PC-9 (cell line): ENCODE measurements around the gene CKS1B. TPM values are rescaled to one million over a fixed set of nuclear protein-coding genes. Genes with fewer than 3 reads are reported as not detected.

Experiments used
- BruUV-seq: library from RNA; stranded (reverse); fragments of 400-500 nt; replicated peaks from 2 replicates; lab custom pipeline; 2021; lab: Mats Ljungman, UMichigan
- CTCF ChIA-PET: fragments of 300-600 bp; sonication (Branson Sonifier 250); formaldehyde crosslinking; loops from one replicate; lab custom pipeline; 2022; ENCODE audit warnings: antibody characterized with exemption; lab: Charles Lee
- POLR2A ChIA-PET: fragments of 300-600 bp; sonication (Branson Sonifier 250); formaldehyde crosslinking; loops from one replicate; lab custom pipeline; 2022; ENCODE audit warnings: antibody characterized with exemption; ENCODE audit not compliant: unreplicated experiment; lab: Charles Lee
- DNase-seq, 2 experiments: peaks; one replicate each; pipeline versions ENCODE4 v3.0.0 to v3.0.0-alpha.2; 2015 to 2022; ENCODE audit warnings: mixed read lengths in 1 of 2
- H2AFZ ChIP-seq: fragments of 200-600 bp; sonication (generic); 2 replicates; pipeline ENCODE4 v1.8.1; 2017; ENCODE audit warnings: antibody characterized with exemption
- H3F3A ChIP-seq: fragments of 200-600 bp; sonication (generic); 2 replicates; pipeline ENCODE4 v1.8.1; 2017; ENCODE audit warnings: antibody characterized with exemption, mild to moderate bottlenecking, low read depth; ENCODE audit not compliant: insufficient read depth
- H3K27ac ChIP-seq: fragments of 200-600 bp; sonication (generic); 2 replicates; pipeline ENCODE4 v1.6.1; 2016; ENCODE audit warnings: mixed run types
- H3K27me3 ChIP-seq: fragments of 200-600 bp; sonication (generic); 2 replicates; pipeline ENCODE4 v1.6.1; 2016; ENCODE audit warnings: low read depth, mixed run types; ENCODE audit not compliant: insufficient read depth
- H3K36me3 ChIP-seq: fragments of 200-600 bp; sonication (generic); 2 replicates; pipeline ENCODE4 v1.6.1; 2016; ENCODE audit warnings: low read depth, mixed run types
- H3K4me1 ChIP-seq: fragments of 200-600 bp; sonication (generic); replicated peaks from 2 replicates; pipeline ENCODE4 v1.6.1; 2016; ENCODE audit warnings: mixed run types; ENCODE audit not compliant: insufficient read depth
- H3K4me2 ChIP-seq: fragments of 200-600 bp; sonication (generic); 2 replicates; pipeline ENCODE4 v1.6.1; 2017; ENCODE audit warnings: mixed run types
- H3K4me3 ChIP-seq: fragments of 200-600 bp; sonication (generic); 2 replicates; pipeline ENCODE4 v1.6.1; 2016; ENCODE audit warnings: mixed run types
- H3K79me2 ChIP-seq: fragments of 200-600 bp; sonication (generic); 2 replicates; pipeline ENCODE4 v1.6.1; 2017; ENCODE audit warnings: low read depth, mixed run types
- H3K9me2 ChIP-seq: fragments of 200-600 bp; sonication (generic); 2 replicates; pipeline ENCODE4 v1.8.1; 2017; ENCODE audit warnings: mild to moderate bottlenecking; ENCODE audit not compliant: insufficient read depth
- H3K9me3 ChIP-seq: fragments of 200-600 bp; sonication (generic); 2 replicates; pipeline ENCODE4 v1.8.1; 2016; ENCODE audit warnings: low read depth; ENCODE audit not compliant: insufficient read depth
- H4K20me1 ChIP-seq: fragments of 200-600 bp; sonication (generic); 2 replicates; pipeline ENCODE4 v1.8.1; 2017; ENCODE audit not compliant: insufficient read depth
- EZH2 ChIP-seq: fragments of 200-600 bp; sonication (generic); IDR thresholded peaks from 2 replicates; pipeline ENCODE4 v1.8.0; 2017; ENCODE audit warnings: antibody characterized with exemption, low read depth
- intact Hi-C: fragments of 100-400 bp; cut with micrococcal nuclease; formaldehyde crosslinking; loops from one replicate; pipeline ENCODE4 v1.10.0; 2022; ENCODE audit not compliant: unreplicated experiment
- total RNA-seq: library from RNA; stranded (reverse); gene quantifications from 2 replicates; pipeline ENCODE4 v1.2.3, GENCODE V29; 2021
- TF ChIP-seq, protein P1 (sequence below): fragments of 200-600 bp; sonication (generic); conservative IDR thresholded peaks from 2 replicates; pipeline ENCODE4 v1.6.1; 2017; ENCODE audit warnings: mixed run types, antibody characterized with exemption, mild to moderate bottlenecking, moderate library complexity

The CKS1B gene
- total RNA-seq, 1 experiment from 2014 or later, result 236 TPM

DNA sequence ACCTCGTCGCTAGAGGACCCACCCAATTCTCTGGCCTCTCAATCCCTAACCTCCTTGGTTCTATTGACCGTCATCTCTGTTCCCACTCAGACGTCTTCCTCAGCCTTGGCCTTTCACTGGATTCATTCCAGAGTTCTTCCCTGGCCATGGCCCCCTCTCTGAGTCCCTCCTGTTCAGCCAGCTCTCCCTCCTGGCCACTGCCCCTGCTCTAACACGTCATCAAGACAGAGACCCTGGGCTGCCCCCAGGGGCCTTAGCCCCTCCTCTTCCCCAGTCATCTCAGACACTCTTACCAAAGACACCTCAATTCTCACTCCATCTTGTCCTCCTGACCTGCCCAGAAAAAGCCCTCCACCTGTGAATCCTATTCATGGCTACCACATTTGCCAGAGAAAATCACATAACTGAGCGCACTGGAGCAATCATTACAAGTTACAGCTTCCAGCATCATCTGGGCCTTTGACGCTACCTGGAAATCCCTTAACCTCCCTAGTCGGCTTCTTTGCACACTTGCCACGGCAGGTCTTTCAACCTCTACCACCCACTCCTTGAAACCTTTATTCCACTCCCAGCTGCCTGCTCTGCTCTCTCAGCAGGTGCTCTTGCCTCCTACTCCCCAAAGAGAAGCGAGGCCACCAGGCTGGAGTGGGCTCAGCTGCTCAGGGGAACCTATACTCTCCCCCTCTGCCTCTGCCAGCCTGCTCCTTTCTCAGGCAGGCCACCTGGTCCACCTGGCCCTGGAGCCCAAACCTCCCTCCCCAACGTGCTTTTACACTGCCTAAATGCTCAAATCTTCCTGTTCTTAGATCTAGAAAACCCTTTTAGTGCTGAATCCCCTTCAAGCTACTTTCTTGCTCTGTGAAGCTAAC, 45.1 kb downstream of the CKS1B start:
- ChIA-PET CTCF (no interaction called here), POLR2A (interaction anchor here (1.0 kb wide), 1 partner anchor 49 kb away, joined by 3 read pairs; the partner anchor contains the start of gene SHC1)
- Histone ChIP-seq H3K79me2 (no peaks in the 10 kb centered on the region), H4K20me1 (no peaks in the 10 kb centered on the region), H3K27me3 (no peaks in the 10 kb centered on the region), H3K9me2 (no peaks in the 10 kb centered on the region), H2AFZ (no peak overlapping the region), H3F3A (peaks cover 26% of the 10 kb centered on the region), H3K4me1 (peaks cover 45% of the 10 kb centered on the region), H3K4me3 (no peak overlapping the region), H3K27ac (no peak overlapping the region), H3K36me3 (no peaks in the 10 kb centered on the region), H3K9me3 (no peaks in the 10 kb centered on the region), H3K4me2 (peak overlapping the region; percentile 13; the same call in 1 of the 2 replicates)
- no peak for TF ChIP-seq EZH2
- TF ChIP-seq, protein P1, sequence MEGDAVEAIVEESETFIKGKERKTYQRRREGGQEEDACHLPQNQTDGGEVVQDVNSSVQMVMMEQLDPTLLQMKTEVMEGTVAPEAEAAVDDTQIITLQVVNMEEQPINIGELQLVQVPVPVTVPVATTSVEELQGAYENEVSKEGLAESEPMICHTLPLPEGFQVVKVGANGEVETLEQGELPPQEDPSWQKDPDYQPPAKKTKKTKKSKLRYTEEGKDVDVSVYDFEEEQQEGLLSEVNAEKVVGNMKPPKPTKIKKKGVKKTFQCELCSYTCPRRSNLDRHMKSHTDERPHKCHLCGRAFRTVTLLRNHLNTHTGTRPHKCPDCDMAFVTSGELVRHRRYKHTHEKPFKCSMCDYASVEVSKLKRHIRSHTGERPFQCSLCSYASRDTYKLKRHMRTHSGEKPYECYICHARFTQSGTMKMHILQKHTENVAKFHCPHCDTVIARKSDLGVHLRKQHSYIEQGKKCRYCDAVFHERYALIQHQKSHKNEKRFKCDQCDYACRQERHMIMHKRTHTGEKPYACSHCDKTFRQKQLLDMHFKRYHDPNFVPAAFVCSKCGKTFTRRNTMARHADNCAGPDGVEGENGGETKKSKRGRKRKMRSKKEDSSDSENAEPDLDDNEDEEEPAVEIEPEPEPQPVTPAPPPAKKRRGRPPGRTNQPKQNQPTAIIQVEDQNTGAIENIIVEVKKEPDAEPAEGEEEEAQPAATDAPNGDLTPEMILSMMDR, result no peak
- DNase-seq, result no peak
- BruUV-seq, result no TSS peak
- intact Hi-C loops, result no loop called here

DNA sequence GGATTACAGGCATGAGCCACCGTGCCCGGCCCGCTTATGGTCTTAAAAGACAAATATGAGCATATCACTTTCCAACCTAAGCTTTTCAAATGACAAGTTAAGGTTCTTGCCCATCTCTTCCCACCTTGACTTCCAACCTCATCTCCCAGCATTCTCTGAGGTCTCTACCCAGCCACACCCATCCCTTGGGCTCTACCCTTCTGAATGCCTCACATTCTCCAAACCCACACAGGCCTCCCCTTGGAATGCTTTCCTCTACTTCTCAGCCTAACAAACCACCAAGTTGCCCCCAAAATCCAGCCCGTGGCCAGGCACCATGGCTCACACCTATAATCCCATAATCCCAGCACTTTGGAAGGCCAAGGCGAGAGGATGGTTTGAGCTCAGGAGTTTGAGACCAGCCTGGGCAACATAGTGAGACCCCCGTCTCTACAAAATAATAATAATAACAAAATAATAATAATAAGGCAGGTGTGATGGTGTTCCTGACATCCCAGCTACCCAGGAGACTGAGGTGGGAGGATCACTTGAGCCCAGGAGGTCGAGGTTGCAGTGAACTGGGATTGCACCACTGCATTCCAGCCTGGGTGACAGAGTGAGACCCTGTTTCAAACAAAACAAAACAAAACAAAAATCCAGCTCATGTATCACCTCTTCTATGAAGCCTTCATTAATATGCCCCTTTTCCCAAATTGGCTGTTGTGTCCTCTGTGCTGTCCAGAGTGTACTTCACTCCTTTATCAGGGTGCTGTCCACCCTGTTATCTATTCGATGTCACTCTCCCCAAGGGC, 47.9 kb downstream of the CKS1B start:
- TF ChIP-seq, protein P1, result no peak
- no peak for TF ChIP-seq EZH2
- no peak overlapping the region for H3K27ac ChIP-seq
- H3K4me3 ChIP-seq, result no peak overlapping the region
- no peaks in the 10 kb centered on the region for H3K9me3 ChIP-seq
- DNase-seq, result peak; percentile 53 to 65
- H3K9me2 ChIP-seq, result no peaks in the 10 kb centered on the region
- H3K4me1 ChIP-seq, result peaks cover 62% of the 10 kb centered on the region
- no peaks in the 10 kb centered on the region for H4K20me1 ChIP-seq
- intact Hi-C loops, result loop anchor here (2.0 kb wide), 1 partner anchor 16 kb away; no protein-coding TSS in a partner anchor
- H3K79me2 ChIP-seq, result no peaks in the 10 kb centered on the region
- CTCF ChIA-PET, result interaction anchor here (1.0 to 1.6 kb wide), 2 partner anchors 17 to 22 kb away, joined by 3 to 8 read pairs; no protein-coding TSS in a partner anchor
- POLR2A ChIA-PET, result interaction anchor here (0.5 to 0.7 kb wide), 5 partner anchors 16 to 34 kb away, joined by 3 to 6 read pairs (median 3); no protein-coding TSS in a partner anchor
- H3F3A ChIP-seq, result peaks cover 20% of the 10 kb centered on the region; the same call in 1 of the 2 replicates
- H2AFZ ChIP-seq, result no peak overlapping the region
- no peaks in the 10 kb centered on the region for H3K36me3 ChIP-seq
- no peaks in the 10 kb centered on the region for H3K27me3 ChIP-seq
- H3K4me2 ChIP-seq, result peak overlapping the region; percentile 38; the same call in 1 of the 2 replicates
- no TSS peak for BruUV-seq

DNA sequence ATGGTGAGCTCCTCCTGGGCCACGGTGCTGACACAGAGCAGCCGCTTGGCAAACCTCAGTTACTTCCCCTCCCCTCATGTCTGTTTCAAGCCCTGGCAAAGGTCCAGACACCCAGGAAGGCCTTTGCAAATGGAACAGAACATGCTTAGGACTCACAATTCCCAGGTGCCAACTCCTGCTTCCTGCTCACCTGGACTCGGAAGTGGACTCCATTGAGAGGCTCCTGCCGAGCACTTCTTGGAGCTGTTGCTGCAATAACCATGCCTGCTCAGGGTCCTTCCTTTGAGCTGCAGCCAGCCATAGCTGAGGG, 48.4 kb downstream of the CKS1B start:
- H3K79me2 ChIP-seq, result no peaks in the 10 kb centered on the region
- no peak overlapping the region for H3K4me3 ChIP-seq
- peak in 1 of 2 experiments; percentile 55 for DNase-seq

More for the DNA sequence above, 48.4 kb downstream of the CKS1B start:
- Histone ChIP-seq H3K4me1 (peaks cover 62% of the 10 kb centered on the region), H4K20me1 (no peaks in the 10 kb centered on the region), H3K9me2 (no peaks in the 10 kb centered on the region), H3K4me2 (peak overlapping the region; percentile 15; the same call in 1 of the 2 replicates), H3K27me3 (no peaks in the 10 kb centered on the region), H3K27ac (no peak overlapping the region), H3F3A (peaks cover 20% of the 10 kb centered on the region; the same call in 1 of the 2 replicates), H3K9me3 (no peaks in the 10 kb centered on the region), H2AFZ (no peak overlapping the region), H3K36me3 (no peaks in the 10 kb centered on the region)
- intact Hi-C loops, result loop anchor here (2.0 kb wide), 1 partner anchor 16 kb away; no protein-coding TSS in a partner anchor
- ChIA-PET POLR2A (interaction anchor here (0.6 to 0.7 kb wide), 2 partner anchors 15 to 21 kb away, joined by 3 read pairs; no protein-coding TSS in a partner anchor), CTCF (interaction anchor here (0.9 to 1.6 kb wide), 3 partner anchors 16 to 28 kb away, joined by 3 to 8 read pairs (median 4); no protein-coding TSS in a partner anchor)
- no TSS peak for BruUV-seq
- TF ChIP-seq, protein P1, result no peak
- no peak for TF ChIP-seq EZH2
